ENCODE results near the gene EOLA1. TPM values are rescaled to one million over a fixed set of nuclear protein-coding genes. Genes with fewer than 3 reads are reported as not detected.

EOLA1 gene
- total RNA-seq: 7.1 and 11.4 TPM in 2 replicates

GRCh38 chrX:149540621-149541520, at the start of gene EOLA1:
EOLA1 (plus strand) TSS chrX:149541012; CDS start chrX:149545631, 4,619 bp downstream.

DNA sequence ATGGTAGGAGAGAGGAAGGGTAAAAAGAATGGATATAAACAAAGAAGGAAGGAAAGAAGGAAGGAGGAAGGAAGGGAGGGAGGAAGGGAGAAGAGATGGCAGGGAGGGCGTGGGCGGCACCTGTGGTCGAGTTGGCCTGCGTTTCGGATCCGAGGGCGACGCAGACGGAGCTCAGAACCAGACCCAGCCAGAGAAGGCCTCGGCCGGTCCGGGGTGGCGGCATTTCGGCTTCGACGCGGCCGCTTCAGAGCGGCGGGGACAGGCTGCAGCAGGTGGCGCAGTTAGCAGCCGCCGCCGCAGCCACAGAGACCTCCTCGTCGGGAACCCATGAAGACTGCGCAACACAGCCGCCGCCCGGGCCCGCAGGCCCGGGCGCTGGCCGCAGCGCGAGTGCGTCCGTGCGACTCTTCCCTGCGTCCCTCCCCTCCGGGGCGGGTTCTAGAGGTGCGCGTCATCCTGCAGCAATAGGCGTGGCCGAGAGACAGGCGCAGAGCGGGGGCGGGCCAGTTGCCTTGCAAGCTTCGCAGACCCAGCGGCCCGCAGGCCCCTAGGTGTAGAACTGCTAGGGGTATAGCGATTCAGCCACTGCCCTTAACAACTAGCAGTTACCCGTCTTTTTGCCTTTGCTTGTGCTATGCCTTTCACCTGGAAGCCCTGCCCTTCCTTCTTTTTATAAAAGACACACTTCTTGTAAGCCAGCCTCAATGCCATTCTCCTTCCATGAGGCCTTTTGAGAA, 35.7 kb upstream of the EOLA1 start, which contains the start of gene IDS:
Gene IDS (minus strand): TSS at position 392 of the 737 bp plus-strand sequence. CDS start 169 bp downstream, at position 223.

GRCh38 chrX:149549701-149550100, 8.9 kb downstream of the EOLA1 start, which contains the start of gene HSFX3:
HSFX3 (minus strand) TSS chrX:149549924; CDS start chrX:149549852, 72 bp downstream.

DNA sequence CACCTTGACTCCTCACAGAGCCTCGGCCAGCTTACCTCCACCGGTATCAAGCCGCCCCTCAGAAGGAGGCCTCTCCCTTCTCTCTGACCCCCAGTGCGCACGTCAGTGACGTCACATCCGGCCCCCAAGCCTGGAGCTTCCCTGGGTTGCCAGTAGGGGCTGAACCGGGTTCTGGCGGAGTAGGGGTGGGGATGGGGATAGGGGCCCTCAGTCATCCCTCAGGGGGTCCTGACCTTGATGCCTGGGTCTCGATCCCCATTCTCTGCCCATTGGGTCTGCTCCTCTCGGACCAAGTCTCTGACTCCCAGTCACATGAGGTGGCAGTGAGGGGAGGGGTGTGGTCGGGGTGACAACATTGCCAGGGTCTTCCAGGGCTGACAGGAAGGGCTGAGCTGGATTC, 46.5 kb downstream of the EOLA1 start, which contains the start of gene MAGEA9B:
Gene MAGEA9B (minus strand): TSS at position 101 of the 400 bp plus-strand sequence. CDS start 4,280 bp downstream, outside the sequence.

DNA sequence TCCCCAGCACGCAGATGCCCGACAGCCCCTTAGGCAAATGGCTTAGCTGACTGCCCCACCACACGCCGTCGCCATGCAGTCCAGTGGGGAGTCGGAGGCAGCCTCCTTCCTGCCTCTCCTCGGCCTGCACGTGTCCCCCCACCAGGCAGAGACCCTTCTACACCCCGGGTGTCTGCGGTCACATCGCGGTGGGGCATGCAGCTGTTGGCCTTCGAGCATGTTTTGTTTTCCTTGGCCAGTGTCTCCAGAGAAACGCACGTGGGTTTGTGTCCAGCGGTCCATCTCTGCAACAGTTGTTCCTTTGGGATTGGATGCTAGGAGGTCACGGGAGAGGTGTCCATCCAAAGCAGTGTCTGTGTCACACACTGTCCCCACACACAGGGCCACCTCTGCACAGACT, 54.4 kb downstream of the EOLA1 start, which contains the start of gene HSFX2:
Gene HSFX2 (minus strand): TSS at position 101 of the 400 bp plus-strand sequence. CDS start 614 bp downstream, outside the sequence.

Other genes with a start within 250 kb of the EOLA1 start
- 18.5 and 24.5 TPM in 2 replicates for gene IDS, start 35.7 kb upstream of the EOLA1 start, total RNA-seq
- not detected in 2 replicates for gene HSFX3, start 8.9 kb downstream of the EOLA1 start, total RNA-seq
- gene MAGEA9B, start 46.4 kb downstream of the EOLA1 start, total RNA-seq: not detected in 2 replicates
- not detected in 2 replicates for gene HSFX2, start 54.3 kb downstream of the EOLA1 start, total RNA-seq
- gene TMEM185A, start 90.8 kb downstream of the EOLA1 start, total RNA-seq: 8.1 and 8.5 TPM in 2 replicates
- gene MAGEA11, start 171.0 kb downstream of the EOLA1 start, total RNA-seq: not detected in 2 replicates
- 0.08 TPM in 2 replicates for gene HSFX1, start 233.1 kb downstream of the EOLA1 start, total RNA-seq
- gene MAGEA9, start 240.9 kb downstream of the EOLA1 start, total RNA-seq: not detected in 2 replicates